ENCODE data around the gene SPI1.

GRCh38 chr11:47336595-47336994 is 41.8 kb downstream of the SPI1 start:
- no peak for TF ChIP-seq POLR2A (IDR thresholded peaks at IDR 0.05)
- no peak for TF ChIP-seq POLR2AphosphoS5 (IDR thresholded peaks at IDR 0.05; ENCODE audit: insufficient read depth in 1 of 2, low read depth in 1 of 2)
- TF ChIP-seq CTCF (IDR thresholded peaks at IDR 0.05), result no peak

Measured in vagina (tissue), 2 donors.